ENCODE results near the gene FAAP20.
A peak's percentile ranks its signal among the peaks of the same experiment; 100 is the strongest.

Gene FAAP20

DNA sequence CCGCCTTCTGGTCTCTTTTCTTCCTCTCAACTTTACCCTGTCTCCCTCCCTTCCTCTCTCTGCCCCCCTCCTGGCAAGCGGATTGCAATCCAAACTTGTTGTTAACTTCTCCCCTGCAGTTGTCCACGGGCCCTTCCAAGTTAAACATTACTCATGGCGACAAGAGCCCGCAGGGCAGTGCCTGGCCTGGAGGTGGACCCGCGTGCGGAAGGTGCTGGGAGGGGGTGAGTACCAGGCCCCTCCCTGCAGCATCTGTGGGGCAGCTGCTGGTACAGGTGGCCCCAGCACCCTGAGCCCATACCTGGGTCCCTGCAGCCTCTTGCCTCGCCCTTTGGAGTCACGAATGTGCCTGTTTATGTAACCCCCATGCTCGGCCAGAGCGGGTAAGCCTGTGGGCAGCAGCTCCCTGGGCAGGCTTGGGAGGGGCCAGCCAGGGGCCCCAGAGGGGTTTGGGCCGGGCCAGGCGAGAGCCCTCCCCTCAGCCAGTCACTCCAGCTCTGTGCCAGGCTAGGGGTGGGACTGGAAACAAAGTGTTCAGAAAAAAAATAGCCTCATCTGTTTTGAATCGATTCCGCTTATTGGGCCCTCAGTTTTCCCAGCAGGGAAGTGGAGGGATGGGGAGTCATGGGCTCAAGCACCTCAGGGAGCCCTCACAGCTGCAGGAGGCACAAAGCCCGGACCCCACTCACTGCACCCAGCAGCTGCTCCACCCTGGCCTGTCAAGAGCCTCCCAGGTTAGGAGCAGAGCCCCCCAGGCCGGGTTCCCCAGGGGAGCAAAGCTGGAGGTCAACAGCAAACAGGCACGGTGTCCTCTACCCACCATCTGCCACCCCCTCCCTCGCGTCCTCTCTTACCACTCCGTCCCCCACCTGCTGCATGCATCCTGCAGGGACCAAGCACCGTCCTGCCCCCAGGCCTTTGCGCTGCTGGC lies 14.0 kb upstream of the FAAP20 start (continued):
- TF ChIP-seq, protein P1, sequence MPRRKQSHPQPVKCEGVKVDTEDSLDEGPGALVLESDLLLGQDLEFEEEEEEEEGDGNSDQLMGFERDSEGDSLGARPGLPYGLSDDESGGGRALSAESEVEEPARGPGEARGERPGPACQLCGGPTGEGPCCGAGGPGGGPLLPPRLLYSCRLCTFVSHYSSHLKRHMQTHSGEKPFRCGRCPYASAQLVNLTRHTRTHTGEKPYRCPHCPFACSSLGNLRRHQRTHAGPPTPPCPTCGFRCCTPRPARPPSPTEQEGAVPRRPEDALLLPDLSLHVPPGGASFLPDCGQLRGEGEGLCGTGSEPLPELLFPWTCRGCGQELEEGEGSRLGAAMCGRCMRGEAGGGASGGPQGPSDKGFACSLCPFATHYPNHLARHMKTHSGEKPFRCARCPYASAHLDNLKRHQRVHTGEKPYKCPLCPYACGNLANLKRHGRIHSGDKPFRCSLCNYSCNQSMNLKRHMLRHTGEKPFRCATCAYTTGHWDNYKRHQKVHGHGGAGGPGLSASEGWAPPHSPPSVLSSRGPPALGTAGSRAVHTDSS (tag by site-specific recombination; IDR thresholded peaks at IDR 0.05): no peak
- TF ChIP-seq ZNF335 (tag by site-specific recombination; conservative IDR thresholded peaks at IDR 0.05) (peak; percentile 56), ZNF112 (tag by site-specific recombination; IDR thresholded peaks at IDR 0.05) (no peak), ZNF350 (tag by site-specific recombination; IDR thresholded peaks at IDR 0.05) (no peak), ZBTB11 (tag by site-specific recombination; conservative IDR thresholded peaks at IDR 0.05; ENCODE audit: low read depth) (no peak), ZBTB20 (tag by site-specific recombination; IDR thresholded peaks at IDR 0.05) (0 out of 2 replicates have a peak, but pooled peaks have one; percentile 22), ZNF623 (tag by site-specific recombination; IDR thresholded peaks at IDR 0.05) (no peak), SCRT2 (tag by site-specific recombination; IDR thresholded peaks at IDR 0.05) (peak; percentile 66), ZNF692 (tag by site-specific recombination; IDR thresholded peaks at IDR 0.05) (peak; percentile 65; the same call in 1 of the 2 replicates), ZNF830 (tag by site-specific recombination; IDR thresholded peaks at IDR 0.05; ENCODE audit: low read depth) (no peak), KLF17 (tag by site-specific recombination; IDR thresholded peaks at IDR 0.05) (peak; percentile 38; the same call in 1 of the 2 replicates), ZSCAN23 (tag by site-specific recombination; IDR thresholded peaks at IDR 0.05) (no peak), ZNF24 (tag by site-specific recombination; IDR thresholded peaks at IDR 0.05) (no peak), ZNF391 (tag by site-specific recombination; IDR thresholded peaks at IDR 0.05; ENCODE audit: borderline replicate concordance, low read depth) (no peak), ZNF16 (tag by site-specific recombination; IDR thresholded peaks at IDR 0.05; ENCODE audit: low read depth) (no peak), KLF16 (tag by site-specific recombination; IDR thresholded peaks at IDR 0.05) (no peak), YY2 (tag by site-specific recombination; IDR thresholded peaks at IDR 0.05) (no peak), ZIC2 (tag by site-specific recombination; IDR thresholded peaks at IDR 0.05) (peak; percentile 85), ZNF624 (tag by site-specific recombination; IDR thresholded peaks at IDR 0.05) (no peak), KLF7 (tag by site-specific recombination; IDR thresholded peaks at IDR 0.05; ENCODE audit: borderline replicate concordance) (no peak), ZFP69B (tag by site-specific recombination; IDR thresholded peaks at IDR 0.05) (0 out of 2 replicates have a peak, but pooled peaks have one; percentile 44), HOXD13 (CRISPR knock-in tag; IDR thresholded peaks at IDR 0.05; ENCODE audit: borderline replicate concordance) (no peak)
- TF ChIP-seq, protein P2, sequence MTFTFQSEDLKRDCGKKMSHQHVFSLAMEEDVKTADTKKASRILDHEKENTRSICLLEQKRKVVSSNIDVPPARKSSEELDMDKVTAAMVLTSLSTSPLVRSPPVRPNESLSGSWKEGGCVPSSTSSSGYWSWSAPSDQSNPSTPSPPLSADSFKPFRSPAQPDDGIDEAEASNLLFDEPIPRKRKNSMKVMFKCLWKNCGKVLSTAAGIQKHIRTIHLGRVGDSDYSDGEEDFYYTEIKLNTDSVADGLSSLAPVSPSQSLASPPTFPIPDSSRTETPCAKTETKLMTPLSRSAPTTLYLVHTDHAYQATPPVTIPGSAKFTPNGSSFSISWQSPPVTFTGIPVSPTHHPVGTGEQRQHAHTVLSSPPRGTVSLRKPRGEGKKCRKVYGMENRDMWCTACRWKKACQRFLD (tag by site-specific recombination; IDR thresholded peaks at IDR 0.05): no peak
- TF ChIP-seq, protein P3, sequence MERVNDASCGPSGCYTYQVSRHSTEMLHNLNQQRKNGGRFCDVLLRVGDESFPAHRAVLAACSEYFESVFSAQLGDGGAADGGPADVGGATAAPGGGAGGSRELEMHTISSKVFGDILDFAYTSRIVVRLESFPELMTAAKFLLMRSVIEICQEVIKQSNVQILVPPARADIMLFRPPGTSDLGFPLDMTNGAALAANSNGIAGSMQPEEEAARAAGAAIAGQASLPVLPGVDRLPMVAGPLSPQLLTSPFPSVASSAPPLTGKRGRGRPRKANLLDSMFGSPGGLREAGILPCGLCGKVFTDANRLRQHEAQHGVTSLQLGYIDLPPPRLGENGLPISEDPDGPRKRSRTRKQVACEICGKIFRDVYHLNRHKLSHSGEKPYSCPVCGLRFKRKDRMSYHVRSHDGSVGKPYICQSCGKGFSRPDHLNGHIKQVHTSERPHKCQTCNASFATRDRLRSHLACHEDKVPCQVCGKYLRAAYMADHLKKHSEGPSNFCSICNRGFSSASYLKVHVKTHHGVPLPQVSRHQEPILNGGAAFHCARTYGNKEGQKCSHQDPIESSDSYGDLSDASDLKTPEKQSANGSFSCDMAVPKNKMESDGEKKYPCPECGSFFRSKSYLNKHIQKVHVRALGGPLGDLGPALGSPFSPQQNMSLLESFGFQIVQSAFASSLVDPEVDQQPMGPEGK (tag by site-specific recombination; IDR thresholded peaks at IDR 0.05): 0 out of 2 replicates have a peak, but pooled peaks have one; percentile 52
